ENCODE data around the gene SRGAP3. TPM values are rescaled to one million over a fixed set of nuclear protein-coding genes. Genes with fewer than 3 reads are reported as not detected.

The SRGAP3 gene
- total RNA-seq, 4 donors from 2014 or later = 2.0 to 6.9 (median 4.8) TPM

DNA sequence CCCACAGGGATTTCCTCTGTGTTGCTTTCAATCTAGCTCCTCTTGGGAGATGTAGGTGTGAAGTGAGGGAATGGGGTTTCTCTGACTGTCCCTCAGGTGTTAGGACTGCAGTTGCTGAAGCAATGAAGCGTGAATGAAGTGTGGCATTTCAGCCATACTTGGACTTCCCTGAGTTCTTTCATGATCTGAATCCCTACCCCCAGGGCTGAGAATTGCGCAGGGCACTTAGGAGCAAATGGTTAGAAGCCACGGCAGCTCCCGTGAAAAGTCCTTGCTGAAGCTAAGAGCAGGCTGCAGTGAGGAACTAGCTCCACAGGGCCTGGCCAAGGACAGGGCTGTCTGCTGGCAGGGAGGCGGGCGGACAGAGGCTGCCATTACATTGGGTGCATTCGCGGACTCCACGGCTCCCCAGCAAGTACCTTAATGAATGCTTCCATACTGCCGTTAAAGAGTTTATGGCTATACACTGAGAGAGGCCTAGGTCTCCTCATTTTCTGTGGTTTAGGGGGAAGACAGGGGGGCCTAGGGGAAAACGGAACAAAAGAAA is 217.1 kb downstream of the SRGAP3 start:
- H3K27ac ChIP-seq = no peak overlapping the region
- ATAC-seq = no peak
- no peak for TF ChIP-seq POLR2AphosphoS5 (IDR thresholded peaks at IDR 0.05)
- TF ChIP-seq POLR2A (IDR thresholded peaks at IDR 0.05) = no peak
- TF ChIP-seq EP300 (IDR thresholded peaks at IDR 0.05) = no peak
- TF ChIP-seq CTCF (IDR thresholded peaks at IDR 0.05) = no peak
- H3K27me3 ChIP-seq = no peaks in the 10 kb centered on the region
- H3K36me3 ChIP-seq = no peaks in the 10 kb centered on the region
- no peaks in the 10 kb centered on the region for H3K9me3 ChIP-seq
- no peak overlapping the region for H3K4me3 ChIP-seq
- 90 to 96% methylated on average over 4 to 9 of the region's 11 CpGs for WGBS, 2 donors (ENCODE audit: low coverage in 1 of 2)
- H3K4me1 ChIP-seq = peaks cover 0 to 35% (median 13%) of the 10 kb centered on the region in 3 donors

DNA sequence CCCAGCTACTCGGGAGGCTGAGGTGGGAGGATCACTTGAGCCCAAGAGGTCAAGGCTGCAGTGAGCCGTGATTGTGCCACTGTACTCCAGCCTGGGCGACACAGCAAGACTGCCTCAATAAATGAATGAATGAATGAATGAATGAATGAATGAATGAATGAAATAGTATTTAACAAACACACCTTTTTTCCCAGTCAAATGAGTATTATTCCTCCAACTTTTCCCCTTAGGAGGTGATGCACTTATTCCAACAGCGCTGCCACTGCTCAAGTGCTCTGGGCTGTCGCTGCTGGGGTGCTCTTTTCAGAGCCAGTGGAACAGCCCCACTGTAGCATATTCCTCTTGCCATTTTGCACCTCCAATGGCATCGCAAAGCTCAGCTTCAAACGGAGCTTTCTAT is 219.4 kb downstream of the SRGAP3 start:
- TF ChIP-seq POLR2AphosphoS5 (IDR thresholded peaks at IDR 0.05) (no peak), POLR2A (IDR thresholded peaks at IDR 0.05) (no peak), CTCF (IDR thresholded peaks at IDR 0.05) (no peak), EP300 (IDR thresholded peaks at IDR 0.05) (no peak)
- no peak overlapping the region for H3K4me3 ChIP-seq
- 94% methylated on average over 5 of the region's 7 CpGs; no CpG with 5 or more reads in 1 of the 2 donors for WGBS, 2 donors (ENCODE audit: low coverage in 1 of 2)
- ATAC-seq = no peak
- H3K4me1 ChIP-seq = peaks cover 0 to 19% (median 14%) of the 10 kb centered on the region in 3 donors
- no peaks in the 10 kb centered on the region for H3K27me3 ChIP-seq
- no peaks in the 10 kb centered on the region for H3K9me3 ChIP-seq
- H3K36me3 ChIP-seq = peaks cover 0 to under 1% of the 10 kb centered on the region in 2 donors
- H3K27ac ChIP-seq = no peak overlapping the region

DNA sequence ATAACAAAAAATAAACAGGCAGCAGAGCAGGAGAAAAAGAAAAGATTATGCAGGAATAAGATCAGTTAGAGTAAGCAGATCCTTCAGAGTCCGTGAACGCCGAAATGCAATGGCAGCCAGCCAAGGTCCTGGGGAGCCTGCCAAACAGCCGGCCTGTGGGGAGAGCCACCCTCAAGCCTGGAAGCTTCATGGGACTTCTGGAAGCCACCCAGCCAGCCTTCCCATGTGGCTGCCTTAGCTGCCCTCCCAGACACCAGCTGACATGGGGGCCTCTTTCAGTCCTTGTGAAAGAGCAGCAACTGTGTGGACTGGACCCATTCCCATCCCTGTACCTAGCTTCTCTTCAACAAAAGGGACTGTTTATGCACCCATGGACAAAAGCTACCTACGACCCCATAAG is 221.3 kb downstream of the SRGAP3 start:
- WGBS, 2 donors (ENCODE audit: low coverage in 1 of 2) = 15% methylated on average over 5 of the region's 5 CpGs; no CpG with 5 or more reads in 1 of the 2 donors
- TF ChIP-seq EP300 (IDR thresholded peaks at IDR 0.05) = no peak
- peak; percentile 60 for TF ChIP-seq POLR2AphosphoS5 (IDR thresholded peaks at IDR 0.05)
- peaks cover 0 to 23% (median 14%) of the 10 kb centered on the region in 3 donors for H3K4me1 ChIP-seq
- H3K27me3 ChIP-seq = no peaks in the 10 kb centered on the region
- ATAC-seq = peak; percentile 86
- no peak overlapping the region for H3K4me3 ChIP-seq
- peaks cover 0 to 7% of the 10 kb centered on the region in 2 donors for H3K36me3 ChIP-seq
- no peaks in the 10 kb centered on the region for H3K9me3 ChIP-seq
- H3K27ac ChIP-seq = peak overlapping the region in 2 of 4 donors; percentile 36 to 43

GRCh38 chr3:9026320-9027045 is 223.0 kb downstream of the SRGAP3 start:
- Histone ChIP-seq H3K27me3 (no peaks in the 10 kb centered on the region), H3K4me1 (peaks cover 0 to 27% (median 14%) of the 10 kb centered on the region in 3 donors), H3K9me3 (no peaks in the 10 kb centered on the region), H3K4me3 (no peak overlapping the region), H3K36me3 (peaks cover 0 to 7% of the 10 kb centered on the region in 2 donors), H3K27ac (no peak overlapping the region)
- WGBS, 2 donors (ENCODE audit: low coverage in 1 of 2) = 78 to 82% methylated on average over 4 to 5 of the region's 7 CpGs
- no peak for ATAC-seq
- TF ChIP-seq EP300 (IDR thresholded peaks at IDR 0.05) (no peak), POLR2A (IDR thresholded peaks at IDR 0.05) (no peak), CTCF (IDR thresholded peaks at IDR 0.05) (no peak), POLR2AphosphoS5 (IDR thresholded peaks at IDR 0.05) (no peak)

DNA sequence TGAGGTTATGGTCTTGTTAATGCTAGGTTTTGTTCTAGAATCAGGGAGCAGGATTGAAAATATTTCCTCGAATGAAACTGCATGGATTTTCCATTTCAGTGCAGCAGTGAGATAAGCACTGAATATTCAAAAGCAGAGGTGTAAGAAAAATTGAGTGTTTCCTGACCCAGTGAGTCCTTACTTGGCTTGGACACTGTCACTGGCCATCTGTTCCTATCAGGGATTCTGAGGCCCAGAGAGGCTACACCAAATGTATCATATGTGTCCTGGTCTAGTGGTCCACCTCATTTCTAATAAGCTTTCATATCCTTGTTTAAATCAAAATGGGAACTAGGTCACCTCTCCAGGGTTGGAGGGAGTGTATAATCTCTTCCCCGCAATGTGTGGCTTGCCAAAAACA is 225.1 kb downstream of the SRGAP3 start:
- 75 to 100% methylated on average over 1 to 2 of the region's 2 CpGs for WGBS, 2 donors (ENCODE audit: low coverage in 1 of 2)
- peaks cover 0 to 27% (median 14%) of the 10 kb centered on the region in 3 donors for H3K4me1 ChIP-seq

More for the DNA sequence above, 225.1 kb downstream of the SRGAP3 start:
- H3K36me3 ChIP-seq = peaks cover 0 to 7% of the 10 kb centered on the region in 2 donors
- H3K27me3 ChIP-seq = no peaks in the 10 kb centered on the region
- H3K9me3 ChIP-seq = no peaks in the 10 kb centered on the region
- TF ChIP-seq POLR2A (IDR thresholded peaks at IDR 0.05) (no peak), POLR2AphosphoS5 (IDR thresholded peaks at IDR 0.05) (no peak), EP300 (IDR thresholded peaks at IDR 0.05) (no peak), CTCF (IDR thresholded peaks at IDR 0.05) (no peak)
- no peak for ATAC-seq
- H3K27ac ChIP-seq = no peak overlapping the region
- no peak overlapping the region for H3K4me3 ChIP-seq

Data from gastroesophageal sphincter (tissue), 4 donors.